Gastrocnemius medialis (tissue), 4 donors: ENCODE data around the gene MARCHF2. TPM values are rescaled to one million over a fixed set of nuclear protein-coding genes. Genes with fewer than 3 reads are reported as not detected.

ENCODE experiments used
- ATAC-seq, 2 donors: fragments of 150-250 bp; one replicate each; pipeline ENCODE4 v1.9.1; 2016
- DNase-seq, 2 donors: peaks; one replicate each; pipeline ENCODE4 v3.0.0-alpha.2; 2019
- H3K27ac ChIP-seq, 4 donors: fragments of 200-600 bp; sonication (generic); 1 replicate in 1 of 4; 2 replicates in 3 of 4; pipeline ENCODE4 v1.5.1; 2016 to 2018; ENCODE audit warnings: mild to moderate bottlenecking in 2 of 4, moderate library complexity in 1 of 4
- H3K27me3 ChIP-seq, 3 donors: fragments of 200-600 bp; sonication (generic) in 2 of 3; 1 replicate in 1 of 3; 2 replicates in 2 of 3; pipeline versions ENCODE4 v1.5.1 to v1.6.0; 2016 to 2019; ENCODE audit warnings: mild to moderate bottlenecking in 1 of 3, moderate library complexity in 1 of 3
- H3K36me3 ChIP-seq, 2 donors: fragments of 200-600 bp; sonication (generic) in 1 of 2; one replicate each; pipeline ENCODE4 v1.5.1; 2017 to 2018
- H3K4me1 ChIP-seq, 2 donors: fragments of 200-600 bp; sonication (generic) in 1 of 2; one replicate each; pipeline ENCODE4 v1.5.1; 2016 to 2017; ENCODE audit warnings: mild to moderate bottlenecking in 2 of 2
- H3K4me3 ChIP-seq, 4 donors: fragments of 200-600 bp; sonication (generic) in 3 of 4; 1 replicate in 1 of 4; 2 replicates in 3 of 4; pipeline ENCODE4 v1.5.1; 2016 to 2019; ENCODE audit warnings: mild to moderate bottlenecking in 2 of 4
- H3K9me3 ChIP-seq, 3 donors: fragments of 200-600 bp; sonication (generic) in 2 of 3; 1 replicate in 1 of 3; 2 replicates in 2 of 3; pipeline ENCODE4 v1.5.1; 2016 to 2019
- POLR2A ChIP-seq, 2 donors: fragments of 450-650 bp; IDR thresholded peaks; one replicate each; pipeline ENCODE4 v1.6.1; 2017; ENCODE audit warnings: antibody characterized with exemption in 2 of 2, mild to moderate bottlenecking in 2 of 2, moderate library complexity in 2 of 2
- in situ Hi-C, 4 donors: fragments of 200-750 bp; cut with MboI; loops; one replicate each; pipeline versions ENCODE4 v1.15.0 to v1.8.0; 2017; ENCODE audit warnings: low sequenced_read_pairs in 4 of 4
- intact Hi-C: fragments of 100-400 bp; cut with DNase I; formaldehyde crosslinking; loops from one replicate; pipeline ENCODE4 v1.15.1; 2023; ENCODE audit warnings: low total_unique reads
- total RNA-seq, 4 donors: library from RNA; depleted of rRNA; stranded (reverse); fragments of >200 nt; gene quantifications; one replicate each; pipeline versions ENCODE4 v1.1.0 to v1.2.3, GENCODE V29; 2016
- TF ChIP-seq, protein P1 (sequence below), 5 experiments: fragments of 450-650 bp in 3 of 5; fragments of 200-600 bp in 2 of 5; sonication (generic) in 2 of 5; IDR thresholded peaks in 4 of 5; conservative IDR thresholded peaks in 1 of 5; 1 replicate in 4 of 5; 2 replicates in 1 of 5; pipeline ENCODE4 v1.5.1; 2016 to 2019; ENCODE audit warnings: antibody characterized with exemption in 5 of 5, mild to moderate bottlenecking in 3 of 5, moderate library complexity in 3 of 5

MARCHF2 gene
- total RNA-seq, 4 donors from 2014 or later, result 173 to 183 (median 176) TPM

- in situ Hi-C loops (no loop called here), intact Hi-C loops (no loop called here)
- peaks cover 48 to 54% of the 10 kb centered on the region in 2 donors for H3K4me1 ChIP-seq
- no peak for ATAC-seq
- no peaks in the 10 kb centered on the region for H3K36me3 ChIP-seq
- no peaks in the 10 kb centered on the region for H3K9me3 ChIP-seq
- peak overlapping the region; percentile 91 to 98 (median 97) for H3K27ac ChIP-seq
- DNase-seq, result no peak
- TF ChIP-seq, protein P1, sequence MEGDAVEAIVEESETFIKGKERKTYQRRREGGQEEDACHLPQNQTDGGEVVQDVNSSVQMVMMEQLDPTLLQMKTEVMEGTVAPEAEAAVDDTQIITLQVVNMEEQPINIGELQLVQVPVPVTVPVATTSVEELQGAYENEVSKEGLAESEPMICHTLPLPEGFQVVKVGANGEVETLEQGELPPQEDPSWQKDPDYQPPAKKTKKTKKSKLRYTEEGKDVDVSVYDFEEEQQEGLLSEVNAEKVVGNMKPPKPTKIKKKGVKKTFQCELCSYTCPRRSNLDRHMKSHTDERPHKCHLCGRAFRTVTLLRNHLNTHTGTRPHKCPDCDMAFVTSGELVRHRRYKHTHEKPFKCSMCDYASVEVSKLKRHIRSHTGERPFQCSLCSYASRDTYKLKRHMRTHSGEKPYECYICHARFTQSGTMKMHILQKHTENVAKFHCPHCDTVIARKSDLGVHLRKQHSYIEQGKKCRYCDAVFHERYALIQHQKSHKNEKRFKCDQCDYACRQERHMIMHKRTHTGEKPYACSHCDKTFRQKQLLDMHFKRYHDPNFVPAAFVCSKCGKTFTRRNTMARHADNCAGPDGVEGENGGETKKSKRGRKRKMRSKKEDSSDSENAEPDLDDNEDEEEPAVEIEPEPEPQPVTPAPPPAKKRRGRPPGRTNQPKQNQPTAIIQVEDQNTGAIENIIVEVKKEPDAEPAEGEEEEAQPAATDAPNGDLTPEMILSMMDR (IDR thresholded peaks at IDR 0.05 in 4 of 5, conservative IDR thresholded peaks at IDR 0.05 in 1 of 5), result no peak
- no peak for TF ChIP-seq POLR2A (IDR thresholded peaks at IDR 0.05)
- H3K4me3 ChIP-seq, result peak overlapping the region; percentile 86 to 92 (median 90)
- H3K27me3 ChIP-seq, result no peaks in the 10 kb centered on the region
Observed at GRCh38 chr19:8446061-8446709, 33.1 kb downstream of the MARCHF2 start.

- no peak overlapping the region for H3K4me3 ChIP-seq
- no peaks in the 10 kb centered on the region for H3K9me3 ChIP-seq
- ATAC-seq (no peak), DNase-seq (no peak)
- no peaks in the 10 kb centered on the region for H3K36me3 ChIP-seq
- TF ChIP-seq, protein P1 (IDR thresholded peaks at IDR 0.05 in 4 of 5, conservative IDR thresholded peaks at IDR 0.05 in 1 of 5), result no peak
- no peak for TF ChIP-seq POLR2A (IDR thresholded peaks at IDR 0.05)
- intact Hi-C loops (no loop called here), in situ Hi-C loops (no loop called here)
- peaks cover 85 to 87% of the 10 kb centered on the region in 2 donors for H3K4me1 ChIP-seq
- peak overlapping the region in 2 of 4 donors; percentile 21 to 35 for H3K27ac ChIP-seq
- no peaks in the 10 kb centered on the region for H3K27me3 ChIP-seq
Observed at GRCh38 chr19:8449830-8450229, 36.7 kb downstream of the MARCHF2 start.

GRCh38 chr19:8451377-8451776 is 38.3 kb downstream of the MARCHF2 start:
- H3K27ac ChIP-seq, result peak overlapping the region; percentile 27 to 74 (median 64)
- peak overlapping the region in 1 of 4 donors; percentile 22 for H3K4me3 ChIP-seq
- no peaks in the 10 kb centered on the region for H3K9me3 ChIP-seq
- DNase-seq, result no peak
- no peaks in the 10 kb centered on the region for H3K27me3 ChIP-seq
- H3K4me1 ChIP-seq, result peaks cover 93 to 94% of the 10 kb centered on the region in 2 donors
- ATAC-seq, result no peak
- intact Hi-C loops (no loop called here), in situ Hi-C loops (no loop called here)
- H3K36me3 ChIP-seq, result peaks cover 0 to 5% of the 10 kb centered on the region in 2 donors
- TF ChIP-seq POLR2A (IDR thresholded peaks at IDR 0.05), result no peak
- TF ChIP-seq, protein P1 (IDR thresholded peaks at IDR 0.05 in 4 of 5, conservative IDR thresholded peaks at IDR 0.05 in 1 of 5), result no peak

DNA sequence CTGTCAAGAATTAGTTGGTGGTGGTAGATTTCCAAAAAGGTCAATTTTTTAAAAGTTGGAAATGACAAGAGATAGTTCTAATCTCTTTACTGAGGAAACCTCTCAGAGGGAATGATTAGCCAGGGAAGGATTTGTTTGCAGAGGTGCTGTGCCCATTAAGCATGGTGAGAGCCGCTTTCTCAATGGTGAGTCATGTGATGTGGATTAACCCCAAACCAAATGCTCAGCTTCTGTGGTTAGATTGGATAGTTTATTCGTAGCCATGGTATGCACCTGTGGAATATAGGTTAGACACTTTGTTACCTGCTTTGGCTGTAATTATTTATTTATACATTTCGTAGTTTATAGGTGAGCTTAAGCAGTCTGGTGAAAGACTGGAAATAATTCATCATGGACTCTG is 38.8 kb downstream of the MARCHF2 start:
- Histone ChIP-seq H3K27me3 (no peaks in the 10 kb centered on the region), H3K4me3 (peak overlapping the region in 1 of 4 donors; percentile 22), H3K27ac (peak overlapping the region; percentile 27 to 74 (median 64)), H3K9me3 (no peaks in the 10 kb centered on the region), H3K36me3 (peaks cover 0 to 5% of the 10 kb centered on the region in 2 donors), H3K4me1 (peaks cover 93 to 94% of the 10 kb centered on the region in 2 donors)
- TF ChIP-seq, protein P1 (IDR thresholded peaks at IDR 0.05 in 4 of 5, conservative IDR thresholded peaks at IDR 0.05 in 1 of 5), result no peak
- TF ChIP-seq POLR2A (IDR thresholded peaks at IDR 0.05), result no peak
- intact Hi-C loops, result no loop called here
- DNase-seq (no peak), ATAC-seq (peak; percentile 83 to 87)
- in situ Hi-C loops, result no loop called here
